Lung microvascular endothelial cell (primary cell): ENCODE measurements around the gene MGLL. TPM values are rescaled to one million over a fixed set of nuclear protein-coding genes. Genes with fewer than 3 reads are reported as not detected.

Experiments used
- DNase-seq, 2 donors: peaks; one replicate each; pipeline versions ENCODE4 v3.0.0 to v3.0.0-alpha.2; 2010; ENCODE audit warnings: low read depth in 2 of 2
- total RNA-seq: library from RNA; depleted of rRNA; stranded (reverse); fragments of >200 nt; gene quantifications from 2 replicates; pipeline ENCODE4 v1.2.1, GENCODE V29; 2014

The MGLL gene
- total RNA-seq, 1 donor from 2014 or later = 36.1 TPM

DNA sequence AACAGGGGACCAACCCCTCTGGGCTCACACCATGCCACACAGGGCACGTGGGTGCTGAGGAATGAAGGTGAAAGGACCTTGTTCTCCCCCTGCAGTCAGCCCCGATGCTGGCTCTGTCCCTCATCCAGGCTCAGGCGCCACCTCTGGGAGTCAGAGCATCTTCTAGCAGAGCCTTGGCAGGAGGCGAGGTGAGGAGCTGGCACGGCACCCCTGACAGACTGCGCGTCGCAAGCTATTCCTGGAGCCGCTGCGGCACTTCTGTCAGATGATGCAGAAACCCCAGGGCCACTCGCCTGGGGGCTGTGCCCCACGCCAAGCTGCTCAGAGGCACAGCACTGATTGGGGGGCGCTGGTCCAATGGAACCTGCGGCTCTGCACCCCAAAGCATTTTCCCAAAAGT, 62.0 kb downstream of the MGLL start:
- DNase-seq = no peak

- DNase-seq = no peak
Observed at GRCh38 chr3:127759826-127760225, 62.5 kb downstream of the MGLL start.

- DNase-seq = no peak
Observed at GRCh38 chr3:127758013-127758412, 64.3 kb downstream of the MGLL start.

DNA sequence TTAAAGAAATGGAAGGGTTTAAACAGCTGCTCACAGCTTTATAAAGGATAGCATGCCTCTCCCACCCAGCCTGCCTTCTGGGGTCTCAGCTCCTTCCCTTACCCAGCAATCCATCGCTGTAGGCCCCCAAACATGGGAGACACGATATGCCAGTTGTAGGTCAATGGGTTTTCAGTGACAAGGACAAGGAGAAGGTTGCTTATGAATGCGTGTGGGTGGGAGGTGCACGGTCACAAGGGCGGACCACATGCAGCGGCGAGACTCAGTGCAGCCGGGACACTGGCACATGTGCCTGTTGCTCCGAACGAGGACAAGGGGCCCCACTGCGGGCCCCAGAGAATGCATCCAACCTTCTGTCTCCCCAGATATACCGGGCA, 67.0 kb downstream of the MGLL start:
- DNase-seq = no peak

- DNase-seq = no peak
Observed at GRCh38 chr3:127754411-127755304, 67.7 kb downstream of the MGLL start.

- no peak for DNase-seq
Observed at GRCh38 chr3:127753898-127754410, 68.4 kb downstream of the MGLL start.

- DNase-seq = no peak
Observed at GRCh38 chr3:127753338-127753737, 69.0 kb downstream of the MGLL start.

- no peak for DNase-seq
Observed at GRCh38 chr3:127751782-127752181, 70.5 kb downstream of the MGLL start.

DNA sequence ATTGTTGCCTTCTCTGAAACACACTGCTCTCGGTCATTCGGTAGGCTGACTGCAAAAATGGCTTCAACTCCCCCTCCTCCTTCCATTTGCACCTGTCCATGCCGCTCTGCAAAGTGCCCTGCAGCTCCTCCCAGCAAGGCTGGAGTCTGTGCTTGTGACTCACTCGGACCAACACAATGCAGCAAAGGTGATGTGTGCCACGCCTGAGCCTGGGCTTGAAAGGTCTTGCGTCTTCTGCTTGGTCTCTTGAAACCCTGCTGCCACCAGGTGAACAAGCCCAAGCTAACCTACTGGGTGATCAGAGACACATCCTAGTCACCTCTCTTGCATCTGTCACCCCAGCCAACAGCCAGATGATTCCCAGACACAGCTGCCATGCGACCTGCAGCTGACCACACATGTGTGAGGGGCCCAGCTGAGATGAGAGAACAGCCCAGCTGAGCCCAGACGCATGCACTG, 71.1 kb downstream of the MGLL start:
- DNase-seq = no peak

- DNase-seq = peak in 1 of 2 donors; percentile 62
Observed at GRCh38 chr3:127750226-127751031, 71.9 kb downstream of the MGLL start.

DNA sequence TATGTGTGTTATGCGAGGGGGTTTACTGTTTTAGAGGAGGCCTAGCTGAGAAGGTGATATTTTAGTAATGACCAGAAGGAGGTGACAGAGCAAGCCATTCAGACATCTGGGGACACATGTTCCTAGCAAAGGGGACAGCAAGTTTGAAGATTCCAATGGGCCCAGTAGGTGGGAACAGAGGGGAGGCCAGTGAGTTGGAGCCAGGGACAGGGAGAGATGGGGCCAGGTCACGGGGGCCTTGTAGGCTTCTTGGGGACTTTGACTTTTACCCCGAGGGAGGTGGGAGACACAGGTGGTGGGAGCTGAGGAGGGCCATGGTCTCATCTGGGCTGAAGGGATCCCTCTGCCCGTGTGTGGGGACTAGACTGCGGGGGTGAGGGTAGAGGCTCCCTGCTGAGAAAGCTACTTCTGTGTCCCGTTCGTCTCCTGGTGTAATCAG, 72.5 kb downstream of the MGLL start:
- peak in 1 of 2 donors; percentile 19 for DNase-seq

GRCh38 chr3:127749361-127749760, 73.0 kb downstream of the MGLL start:
- no peak for DNase-seq

DNA sequence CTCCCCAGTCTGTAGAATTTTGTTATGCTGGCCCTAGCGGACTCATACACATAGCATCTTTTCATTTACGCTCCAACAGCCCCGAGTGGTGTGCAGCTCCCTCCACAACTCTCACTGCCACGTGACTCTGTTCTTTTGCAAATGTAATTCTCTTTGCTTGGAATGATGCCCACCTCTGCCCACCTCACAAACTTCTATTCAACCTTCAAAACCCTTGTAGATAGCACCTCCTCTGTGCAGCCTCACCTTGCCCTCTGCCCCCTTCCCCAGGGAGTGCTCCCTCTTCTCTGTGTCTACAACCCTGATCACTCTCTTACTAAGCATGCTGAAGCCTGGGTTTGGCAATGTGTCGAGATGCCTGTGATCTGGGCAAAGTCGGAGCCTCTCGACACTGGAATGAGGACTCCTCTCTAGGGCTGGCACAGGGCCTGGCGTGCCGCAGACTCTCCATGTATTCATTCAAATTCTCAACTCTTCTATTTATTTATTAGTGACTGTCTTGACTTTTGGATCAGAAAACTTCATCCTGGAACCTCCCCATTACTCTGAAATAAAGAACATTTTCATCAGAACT, 73.5 kb downstream of the MGLL start:
- DNase-seq = no peak

DNA sequence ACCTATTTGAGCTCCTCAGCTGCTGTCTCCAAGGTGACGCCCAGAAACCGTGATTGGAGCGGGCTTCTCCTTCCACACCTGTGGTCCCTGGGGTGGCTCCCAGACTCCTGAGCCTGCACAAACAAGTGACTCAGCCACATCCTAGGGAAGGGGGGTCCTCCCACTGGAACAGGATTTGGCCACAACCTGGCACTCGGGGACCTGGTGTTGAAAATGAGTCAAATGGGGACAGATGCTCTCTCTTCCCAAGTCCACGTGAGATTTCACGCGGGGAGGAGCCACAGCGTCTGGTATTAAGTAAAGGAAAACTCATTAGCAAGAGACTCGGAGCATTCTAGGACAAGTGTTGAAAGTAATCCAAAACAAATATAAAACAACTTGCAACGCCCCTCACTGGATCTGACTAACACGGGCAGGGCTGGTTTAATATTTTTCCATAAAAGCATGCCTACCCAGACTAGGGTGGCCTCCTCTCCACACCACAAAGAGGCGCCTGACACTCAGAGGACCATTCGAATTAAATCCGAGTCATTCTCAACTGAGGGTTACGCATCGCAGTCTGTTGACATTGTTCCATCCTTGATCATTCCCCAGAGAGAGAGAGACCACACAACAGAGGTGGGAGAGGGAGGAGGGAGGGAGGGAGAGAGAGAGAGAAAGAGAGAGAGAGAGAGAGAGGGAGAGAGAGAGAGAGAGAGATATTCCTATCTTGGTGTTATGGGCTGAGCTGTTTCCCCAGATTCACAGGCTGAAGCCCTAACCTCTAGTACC, 74.4 kb downstream of the MGLL start:
- peak; percentile 42 to 67 for DNase-seq

GRCh38 chr3:127747066-127747465, 75.2 kb downstream of the MGLL start:
- no peak for DNase-seq

DNA sequence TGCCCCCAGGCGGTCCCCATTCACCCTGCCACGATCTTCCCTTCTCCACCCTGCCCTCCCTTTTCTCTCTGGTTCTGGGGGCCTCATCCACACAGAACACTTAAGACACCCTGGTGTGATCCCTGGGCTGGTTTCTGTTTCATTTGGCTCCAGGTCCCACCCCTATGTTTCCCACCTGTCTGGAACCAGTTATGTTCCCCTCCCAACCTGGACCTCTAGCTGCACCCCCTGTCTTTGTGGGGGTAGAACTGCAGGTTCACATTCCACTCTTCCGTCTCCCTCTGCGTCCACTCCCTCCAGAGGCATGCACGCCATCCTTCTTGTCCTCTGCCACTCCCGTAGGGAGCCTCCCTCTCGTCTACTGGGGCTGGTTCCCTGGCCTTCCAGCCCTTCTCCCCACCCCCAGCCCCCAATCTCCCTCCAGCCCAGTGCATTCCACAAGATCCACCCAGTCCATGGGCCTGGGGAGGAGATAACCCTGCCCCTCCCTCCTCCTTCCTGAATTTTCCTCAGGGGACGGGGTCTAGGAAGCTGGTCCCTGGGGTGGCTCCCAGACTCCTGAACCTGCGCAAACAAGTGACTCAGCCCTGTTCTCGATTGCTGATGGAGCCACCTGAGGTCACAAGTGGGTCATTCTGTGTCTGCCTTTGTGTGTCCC, 75.8 kb downstream of the MGLL start:
- no peak for DNase-seq

GRCh38 chr3:127745656-127746399, 76.5 kb downstream of the MGLL start:
- DNase-seq = no peak

- DNase-seq = no peak
Observed at GRCh38 chr3:127744875-127745274, 77.4 kb downstream of the MGLL start.

DNA sequence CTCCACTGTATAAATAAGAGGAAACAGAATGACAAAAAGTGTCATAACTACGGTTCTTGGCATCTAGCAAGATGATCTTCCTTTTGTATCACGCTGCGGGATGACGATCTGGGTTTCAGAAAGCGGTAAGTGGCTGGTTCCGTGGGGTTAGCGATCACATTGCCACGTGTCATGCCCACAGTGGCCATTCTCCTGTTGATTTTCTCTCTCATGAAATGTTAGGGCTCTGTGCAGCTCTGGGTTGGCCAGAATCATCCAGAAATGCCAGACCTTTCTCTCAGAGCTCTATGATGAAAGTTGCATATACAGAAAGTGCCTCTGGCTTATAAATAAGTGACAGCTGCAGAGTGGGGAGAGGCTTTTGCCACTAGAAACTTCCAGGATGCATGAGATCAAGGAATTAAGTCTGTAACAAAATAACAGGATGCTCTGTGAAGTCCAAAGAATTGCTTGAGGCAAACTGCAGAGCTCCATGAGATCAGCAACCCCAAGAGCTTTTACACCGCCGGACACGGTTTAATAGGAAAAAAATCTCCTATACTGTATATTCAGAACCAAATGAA, 78.0 kb downstream of the MGLL start:
- DNase-seq = no peak
